ENCODE data around the gene FYB1.
"Not testable (repeated sequence)": the region's sequence is repeated elsewhere in the genome, so short reads cannot be mapped to it uniquely, and the experiment has no call there.

The FYB1 gene

GRCh38 chr5:39189292-39189955 is 29.9 kb downstream of the FYB1 start:
- Mint-ChIP-seq H3K4me3 (peak overlapping the region; percentile 68 to 98), H3K9me3 (no peaks in the 10 kb centered on the region), H3K4me1 (peaks cover 88% of the 10 kb centered on the region), H3K27me3 (no peaks in the 10 kb centered on the region), H3K27ac (peak overlapping the region; percentile 82 to 94)
- DNase-seq (no peak), ATAC-seq (no peak)

DNA sequence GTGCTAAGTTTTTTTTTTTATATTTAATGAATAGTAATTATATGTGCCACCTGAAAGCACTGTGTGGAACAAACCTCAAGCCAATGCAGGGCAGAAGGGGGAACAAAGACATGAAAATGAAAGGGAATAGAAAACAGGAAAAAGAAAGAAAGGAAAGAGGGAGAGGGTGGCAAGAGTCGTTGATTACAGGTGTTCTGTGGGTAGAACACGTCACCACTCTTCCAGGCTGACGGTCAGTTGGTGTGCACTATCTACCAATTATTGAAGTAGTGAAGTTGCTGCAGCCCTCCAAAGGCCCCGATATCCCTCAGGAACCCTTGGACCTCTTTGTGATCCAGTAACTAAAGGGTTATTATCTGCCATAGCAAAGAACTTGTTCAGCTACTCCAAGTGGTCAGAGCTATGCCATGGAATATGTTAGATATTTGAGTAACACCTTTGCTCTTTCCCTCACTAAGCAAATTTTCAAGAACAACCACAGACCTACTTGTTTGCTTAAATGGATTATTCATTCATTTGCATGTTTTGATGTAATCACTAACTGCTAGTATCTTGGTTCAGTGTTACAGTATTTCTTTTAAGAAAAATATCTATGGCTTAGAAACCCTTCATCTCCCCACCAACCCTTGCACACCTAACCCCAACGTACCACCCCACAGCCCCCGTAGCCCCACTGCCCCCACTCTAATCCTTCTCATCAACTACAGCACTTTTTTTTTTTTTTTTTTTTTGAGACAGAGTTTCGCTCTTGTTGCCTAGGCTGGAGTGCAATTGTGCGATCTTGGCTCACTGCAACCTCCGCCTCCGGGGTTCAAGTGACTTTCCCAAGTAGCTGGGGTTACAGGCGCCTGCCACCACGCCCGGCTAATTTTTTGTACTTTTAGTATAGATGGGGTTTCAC is 31.3 kb downstream of the FYB1 start:
- H3K9me3 Mint-ChIP-seq, result no peaks in the 10 kb centered on the region
- peak overlapping the region; percentile 93 to 94 for H3K27ac Mint-ChIP-seq
- H3K27me3 Mint-ChIP-seq, result no peaks in the 10 kb centered on the region
- ATAC-seq (peak; percentile 62), DNase-seq (no peak)
- peak overlapping the region; percentile 68 to 98 for H3K4me3 Mint-ChIP-seq
- peaks cover 83% of the 10 kb centered on the region for H3K4me1 Mint-ChIP-seq

DNA sequence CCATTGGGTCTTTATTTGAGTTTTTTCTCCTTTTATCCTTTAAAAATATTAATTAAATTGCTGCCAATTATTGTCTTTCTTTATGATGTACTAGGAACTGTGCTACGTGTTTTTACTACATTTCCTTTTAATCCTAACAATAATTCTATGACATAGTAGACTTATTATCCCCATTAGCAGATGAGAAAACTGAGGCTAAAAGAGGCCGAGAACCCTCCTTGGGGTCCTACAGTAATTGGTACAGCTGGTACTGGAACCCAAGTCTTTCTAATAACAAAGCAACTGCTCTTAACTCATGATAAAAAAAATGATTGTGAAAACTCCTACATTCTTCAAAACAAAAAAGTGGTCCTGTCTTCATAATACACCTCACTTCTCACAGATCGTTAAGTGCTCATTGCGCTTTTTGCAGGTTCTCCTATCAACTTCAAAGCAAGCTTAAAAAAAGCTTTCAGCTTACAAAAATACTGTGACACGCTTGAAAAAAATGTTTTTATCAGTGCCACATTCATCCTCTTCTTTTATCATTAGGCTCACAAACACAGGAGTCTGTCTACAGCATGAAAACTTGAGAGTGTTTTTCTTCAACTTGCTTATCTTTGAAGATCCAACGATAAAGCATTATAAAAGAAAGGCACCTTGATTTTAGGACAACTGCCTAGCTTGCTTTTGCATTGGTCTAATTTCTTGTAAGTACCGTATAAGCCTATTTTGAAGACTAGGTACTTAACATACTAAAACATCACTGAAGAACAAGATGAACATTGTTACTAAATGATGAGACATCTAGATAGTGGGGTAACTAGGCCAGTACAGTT is 32.4 kb downstream of the FYB1 start:
- H3K27ac Mint-ChIP-seq, result peak overlapping the region; percentile 79 to 89
- DNase-seq, result no peak
- peak; percentile 19 for ATAC-seq
- H3K9me3 Mint-ChIP-seq, result no peaks in the 10 kb centered on the region
- peak overlapping the region; percentile 68 to 98 for H3K4me3 Mint-ChIP-seq
- peaks cover 86% of the 10 kb centered on the region for H3K4me1 Mint-ChIP-seq
- H3K27me3 Mint-ChIP-seq, result no peaks in the 10 kb centered on the region

GRCh38 chr5:39186289-39186688 is 33.1 kb downstream of the FYB1 start:
- peak overlapping the region; percentile 95 to 98 for H3K27ac Mint-ChIP-seq
- DNase-seq, result no peak
- H3K9me3 Mint-ChIP-seq, result no peaks in the 10 kb centered on the region

DNA sequence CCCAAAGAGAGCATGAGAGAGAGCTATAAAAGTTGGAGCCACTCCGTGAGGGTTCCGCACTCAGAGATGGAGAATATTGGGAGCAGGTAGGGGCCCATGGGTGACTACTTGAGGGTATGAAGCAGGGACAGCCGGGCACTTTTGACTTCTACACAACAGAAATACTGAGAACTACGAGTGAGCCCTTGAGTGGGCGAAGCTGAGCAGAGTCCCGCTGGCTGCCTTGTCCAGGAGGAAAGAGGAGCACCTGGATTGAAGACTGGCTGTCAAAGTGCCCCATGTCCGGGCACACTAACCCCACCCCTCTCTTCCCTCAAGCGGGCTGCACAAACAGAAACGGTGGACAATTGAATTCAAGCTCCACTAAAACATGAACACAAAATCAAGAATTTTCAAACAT is 33.6 kb downstream of the FYB1 start:
- H3K4me3 Mint-ChIP-seq, result peak overlapping the region; percentile 80 to 98
- H3K9me3 Mint-ChIP-seq, result no peaks in the 10 kb centered on the region
- H3K27me3 Mint-ChIP-seq, result no peaks in the 10 kb centered on the region
- peaks cover 87% of the 10 kb centered on the region for H3K4me1 Mint-ChIP-seq
- H3K27ac Mint-ChIP-seq, result peak overlapping the region; percentile 95 to 98
- ATAC-seq, result no peak
- DNase-seq, result no peak

More at GRCh38 chr5:39186289-39186688, 33.1 kb downstream of the FYB1 start:
- no peak for ATAC-seq
- peak overlapping the region; percentile 80 to 98 for H3K4me3 Mint-ChIP-seq
- no peaks in the 10 kb centered on the region for H3K27me3 Mint-ChIP-seq
- peaks cover 87% of the 10 kb centered on the region for H3K4me1 Mint-ChIP-seq

DNA sequence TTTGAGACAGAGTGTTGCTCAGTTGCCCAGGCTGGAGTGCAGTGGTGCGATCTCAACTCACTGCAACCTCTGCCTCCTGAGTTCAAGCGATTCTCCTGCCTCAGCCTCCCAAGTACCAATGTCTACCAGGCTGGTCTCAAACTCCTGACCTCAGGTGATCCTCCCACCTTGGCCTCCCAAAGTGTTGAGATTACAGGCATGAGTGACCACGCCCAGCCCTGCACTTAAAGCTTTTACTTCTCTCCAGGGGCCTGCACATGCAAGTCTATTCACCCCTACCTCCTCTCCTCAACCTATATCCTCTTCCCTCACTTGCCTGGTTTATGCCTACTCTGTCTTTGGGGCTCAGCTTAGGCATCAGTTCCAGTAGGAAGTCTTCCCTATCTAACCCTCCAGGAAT is 39.8 kb downstream of the FYB1 start:
- H3K9me3 Mint-ChIP-seq, DNase-seq, ATAC-seq, H3K27me3 Mint-ChIP-seq: not testable (repeated sequence)
- Mint-ChIP-seq H3K4me3 (peak overlapping the region; percentile 84 to 85), H3K27ac (peak overlapping the region in 1 of 2 donors; percentile 87), H3K4me1 (peaks cover 91% of the 10 kb centered on the region)

GRCh38 chr5:39178861-39179260 is 40.5 kb downstream of the FYB1 start:
- Mint-ChIP-seq H3K4me3 (peak overlapping the region; percentile 84 to 85), H3K27me3 (no peaks in the 10 kb centered on the region), H3K27ac (peak overlapping the region; percentile 51 to 64), H3K4me1 (peaks cover 97% of the 10 kb centered on the region), H3K9me3 (no peaks in the 10 kb centered on the region)
- DNase-seq, result no peak
- no peak for ATAC-seq

DNA sequence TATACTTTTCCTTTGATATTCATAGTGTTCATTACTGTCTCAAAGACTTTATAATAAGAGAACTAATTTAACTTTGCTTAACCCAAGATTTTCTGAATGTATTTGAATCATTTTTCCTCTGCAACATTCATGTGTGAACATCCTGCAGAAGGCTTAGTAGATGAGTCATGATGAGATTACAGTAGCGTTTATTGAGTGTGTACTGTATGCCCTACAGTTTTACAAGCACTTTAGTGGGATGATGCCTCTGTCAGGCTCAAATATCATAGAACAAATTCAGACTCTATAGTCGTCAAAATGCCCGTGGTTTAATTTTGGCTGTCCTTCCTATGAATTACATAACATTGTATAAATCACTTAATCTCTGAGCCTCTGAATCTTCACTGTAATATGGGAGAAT is 41.2 kb downstream of the FYB1 start:
- H3K27ac Mint-ChIP-seq, result peak overlapping the region; percentile 51 to 62
- no peak for DNase-seq
- H3K27me3 Mint-ChIP-seq, result no peaks in the 10 kb centered on the region
- peaks cover 97% of the 10 kb centered on the region for H3K4me1 Mint-ChIP-seq
- H3K9me3 Mint-ChIP-seq, result peaks cover 0 to 3% of the 10 kb centered on the region in 2 donors
- peak; percentile 30 for ATAC-seq
- peak overlapping the region; percentile 84 to 85 for H3K4me3 Mint-ChIP-seq

GRCh38 chr5:39177631-39177964 is 41.8 kb downstream of the FYB1 start:
- peaks cover 0 to 8% of the 10 kb centered on the region in 2 donors for H3K9me3 Mint-ChIP-seq
- H3K4me1 Mint-ChIP-seq, result peaks cover 96% of the 10 kb centered on the region
- H3K27ac Mint-ChIP-seq, result peak overlapping the region in 1 of 2 donors; percentile 93
- DNase-seq (no peak), ATAC-seq (peak; percentile 10)
- H3K27me3 Mint-ChIP-seq, result no peaks in the 10 kb centered on the region
- H3K4me3 Mint-ChIP-seq, result peak overlapping the region; percentile 84 to 85

- DNase-seq (peak; percentile 60 to 73), ATAC-seq (peak; percentile 87)
- H3K9me3 Mint-ChIP-seq, result peaks cover 0 to 8% of the 10 kb centered on the region in 2 donors
- peaks cover 95% of the 10 kb centered on the region for H3K4me1 Mint-ChIP-seq
- H3K27ac Mint-ChIP-seq, result peak overlapping the region; percentile 78 to 93
- H3K4me3 Mint-ChIP-seq, result peak overlapping the region; percentile 84 to 85
- no peaks in the 10 kb centered on the region for H3K27me3 Mint-ChIP-seq
Measured at GRCh38 chr5:39176759-39177630, 42.4 kb downstream of the FYB1 start.

- DNase-seq (peak in 1 of 2 donors; percentile 72), ATAC-seq (peak; percentile 85)
- H3K4me1 Mint-ChIP-seq, result peaks cover 95% of the 10 kb centered on the region
- peak overlapping the region; percentile 65 to 78 for H3K4me3 Mint-ChIP-seq
- H3K9me3 Mint-ChIP-seq, result peaks cover 0 to 8% of the 10 kb centered on the region in 2 donors
- peak overlapping the region; percentile 88 to 89 for H3K27ac Mint-ChIP-seq
- no peaks in the 10 kb centered on the region for H3K27me3 Mint-ChIP-seq
Measured at GRCh38 chr5:39175273-39175955, 43.9 kb downstream of the FYB1 start.

DNA sequence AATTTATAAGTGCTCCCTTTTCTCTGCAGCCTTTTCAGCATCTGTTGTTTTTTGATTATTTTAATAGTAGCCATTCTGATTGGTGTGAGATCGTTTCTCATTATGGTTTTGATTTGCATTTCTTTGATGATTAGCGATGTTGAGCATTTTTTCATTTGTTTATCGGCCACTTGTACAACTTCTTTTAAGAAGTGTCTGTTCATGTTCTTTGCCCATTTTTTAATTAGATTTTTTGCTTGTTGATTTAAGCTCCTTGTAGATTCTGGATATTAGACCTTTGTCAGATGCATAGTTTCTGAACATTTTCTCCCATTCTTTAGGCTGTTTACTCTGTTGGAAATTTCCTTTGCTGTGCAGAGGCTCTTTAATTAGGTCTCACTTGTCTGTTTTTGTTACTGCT is 46.3 kb downstream of the FYB1 start:
- Mint-ChIP-seq H3K27me3 (no peaks in the 10 kb centered on the region), H3K27ac (no peak overlapping the region), H3K9me3 (peaks cover 0 to 8% of the 10 kb centered on the region in 2 donors), H3K4me3 (no peak overlapping the region), H3K4me1 (peaks cover 91% of the 10 kb centered on the region)
- DNase-seq, result no peak
- ATAC-seq, result no peak

GRCh38 chr5:39172593-39172992 is 46.8 kb downstream of the FYB1 start:
- no peak for ATAC-seq
- peaks cover 0 to 8% of the 10 kb centered on the region in 2 donors for H3K9me3 Mint-ChIP-seq
- DNase-seq, result no peak
- no peak overlapping the region for H3K27ac Mint-ChIP-seq
- peaks cover 91% of the 10 kb centered on the region for H3K4me1 Mint-ChIP-seq
- H3K27me3 Mint-ChIP-seq, result no peaks in the 10 kb centered on the region
- no peak overlapping the region for H3K4me3 Mint-ChIP-seq

DNA sequence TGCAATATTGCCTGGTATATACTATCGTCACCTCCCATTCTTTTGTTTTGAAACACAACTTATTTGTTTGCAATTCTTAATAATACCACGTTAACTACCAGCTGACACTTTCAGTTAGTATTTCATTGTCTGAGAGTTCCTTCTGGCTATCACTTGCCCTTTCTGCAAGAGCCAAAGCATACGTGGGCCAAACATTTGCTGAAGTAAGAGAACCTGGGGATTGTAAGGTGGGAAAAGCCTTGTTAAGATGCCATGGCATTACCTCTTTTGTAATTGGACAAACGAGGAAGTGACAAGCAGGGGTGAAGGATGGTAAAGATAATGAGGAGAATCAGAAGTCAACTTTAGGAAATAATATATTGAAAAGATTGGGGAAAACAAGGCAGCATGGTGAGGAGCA is 47.7 kb downstream of the FYB1 start:
- H3K9me3 Mint-ChIP-seq, result peaks cover 0 to 8% of the 10 kb centered on the region in 2 donors
- DNase-seq (no peak), ATAC-seq (no peak)
- peak overlapping the region in 1 of 2 donors; percentile 23 for H3K27ac Mint-ChIP-seq
- peaks cover 94% of the 10 kb centered on the region for H3K4me1 Mint-ChIP-seq
- H3K27me3 Mint-ChIP-seq, result no peaks in the 10 kb centered on the region
- H3K4me3 Mint-ChIP-seq, result no peak overlapping the region

All from stimulated activated naive CD8-positive, alpha-beta T cell treated with anti-CD3 and anti-CD28 coated beads, Interleukin-15, amount 100 ng/mL, for 72 hours (primary cell).